ENCODE results near the gene COQ2.
"Not testable (repeated sequence)": the region's sequence is repeated elsewhere in the genome, so short reads cannot be mapped to it uniquely, and the experiment has no call there.

COQ2 gene

GRCh38 chr4:83285055-83285407 is 433 bp upstream of the COQ2 start:
- peak; percentile 48 for DNase-seq (ENCODE audit: low spot score)

- no peak for DNase-seq (ENCODE audit: low spot score)
These were observed 1.4 kb downstream of the COQ2 start for GRCh38 chr4:83283181-83283580.

GRCh38 chr4:83282049-83282535 is 2.5 kb downstream of the COQ2 start:
- DNase-seq (ENCODE audit: low spot score): peak; percentile 43

GRCh38 chr4:83281307-83281706 is 3.3 kb downstream of the COQ2 start:
- no peak for DNase-seq (ENCODE audit: low spot score)

- DNase-seq (ENCODE audit: low spot score): no peak
These were observed 8.1 kb downstream of the COQ2 start for GRCh38 chr4:83276299-83277040.

GRCh38 chr4:83273926-83274325 is 10.7 kb downstream of the COQ2 start:
- DNase-seq (ENCODE audit: low spot score): not testable (repeated sequence)

GRCh38 chr4:83272900-83273299 is 11.7 kb downstream of the COQ2 start:
- DNase-seq (ENCODE audit: low spot score): no peak

- DNase-seq (ENCODE audit: low spot score): peak; percentile 21
These were observed 15.3 kb downstream of the COQ2 start for GRCh38 chr4:83269256-83269655.

GRCh38 chr4:83268491-83268890 is 16.1 kb downstream of the COQ2 start:
- DNase-seq (ENCODE audit: low spot score): no peak

GRCh38 chr4:83267830-83268475 is 16.6 kb downstream of the COQ2 start:
- no peak for DNase-seq (ENCODE audit: low spot score)

GRCh38 chr4:83267121-83267829 is 17.3 kb downstream of the COQ2 start:
- DNase-seq (ENCODE audit: low spot score): peak; percentile 27

GRCh38 chr4:83266689-83267088 is 17.9 kb downstream of the COQ2 start:
- DNase-seq (ENCODE audit: low spot score): no peak

- no peak for DNase-seq (ENCODE audit: low spot score)
These were observed 21.5 kb downstream of the COQ2 start for GRCh38 chr4:83263106-83263505.

GRCh38 chr4:83262682-83263081 is 21.9 kb downstream of the COQ2 start:
- DNase-seq (ENCODE audit: low spot score): no peak

GRCh38 chr4:83261307-83261706 is 23.3 kb downstream of the COQ2 start:
- no peak for DNase-seq (ENCODE audit: low spot score)

- DNase-seq (ENCODE audit: low spot score): peak; percentile 16
These were observed 25.0 kb downstream of the COQ2 start for GRCh38 chr4:83259586-83259985.

GRCh38 chr4:83258461-83258860 is 26.1 kb downstream of the COQ2 start:
- DNase-seq (ENCODE audit: low spot score): no peak

GRCh38 chr4:83257811-83258210 is 26.8 kb downstream of the COQ2 start:
- DNase-seq (ENCODE audit: low spot score): no peak

GRCh38 chr4:83255584-83255983 is 29.0 kb downstream of the COQ2 start:
- DNase-seq (ENCODE audit: low spot score): no peak

- peak; percentile 69 for DNase-seq (ENCODE audit: low spot score)
These were observed 31.7 kb downstream of the COQ2 start for GRCh38 chr4:83252782-83253405.

GRCh38 chr4:83251447-83251830 is 33.2 kb downstream of the COQ2 start:
- DNase-seq (ENCODE audit: low spot score): no peak

GRCh38 chr4:83250687-83251446 is 33.7 kb downstream of the COQ2 start:
- DNase-seq (ENCODE audit: low spot score): no peak

Measured in AG20443 (cell line).